ENCODE results near the gene METTL25B. TPM values are rescaled to one million over a fixed set of nuclear protein-coding genes. Genes with fewer than 3 reads are reported as not detected.
A peak's percentile ranks its signal among the peaks of the same experiment; 100 is the strongest.

METTL25B gene
- total and polyA plus RNA-seq, 2 of the 13 experiments (the other 11 are each of a cell fraction or from before 2014, with no cell fraction given), result 11.9 to 24.0 TPM

- TF ChIP-seq TOE1 (CRISPR knock-in tag; IDR thresholded peaks at IDR 0.05) (0 out of 2 replicates have a peak, but pooled peaks have one; percentile 37), HNRNPUL1 (IDR thresholded peaks at IDR 0.05; ENCODE audit: low read depth, low read length) (no peak), PAX8 (CRISPR knock-in tag; IDR thresholded peaks at IDR 0.05; ENCODE audit: borderline replicate concordance) (0 out of 2 replicates have a peak, but pooled peaks have one; percentile 31), MAX (IDR thresholded peaks at IDR 0.05) (0 out of 2 replicates have a peak, but pooled peaks have one; percentile 36), PRDM4 (CRISPR knock-in tag; IDR thresholded peaks at IDR 0.05; ENCODE audit: borderline replicate concordance) (no peak), ZNF670 (CRISPR knock-in tag; IDR thresholded peaks at IDR 0.05; ENCODE audit: borderline replicate concordance) (no peak), SCMH1 (CRISPR knock-in tag; IDR thresholded peaks at IDR 0.05; ENCODE audit: borderline replicate concordance) (no peak), NFRKB (IDR thresholded peaks at IDR 0.05) (peak; percentile 76), FOXP1 (IDR thresholded peaks at IDR 0.05) (no peak), FOXP1 (CRISPR knock-in tag; IDR thresholded peaks at IDR 0.05) (peak; percentile 6; the same call in 1 of the 2 replicates), GATA4 (IDR thresholded peaks at IDR 0.05; ENCODE audit: borderline replicate concordance, low read depth) (no peak), MYC (CRISPR knock-in tag; IDR thresholded peaks at IDR 0.05; ENCODE audit: borderline replicate concordance) (peak; percentile 67), ZSCAN12 (CRISPR knock-in tag; IDR thresholded peaks at IDR 0.05) (no peak), POGK (CRISPR knock-in tag; conservative IDR thresholded peaks at IDR 0.05) (peak; percentile 63), TEF (CRISPR knock-in tag; IDR thresholded peaks at IDR 0.05) (no peak), ZNF569 (CRISPR knock-in tag; IDR thresholded peaks at IDR 0.05; ENCODE audit: borderline replicate concordance) (no peak), EEA1 (CRISPR knock-in tag; IDR thresholded peaks at IDR 0.05; ENCODE audit: borderline replicate concordance) (0 out of 2 replicates have a peak, but pooled peaks have one; percentile 31), NFKBIZ (CRISPR knock-in tag; IDR thresholded peaks at IDR 0.05) (peak; percentile 57; the same call in 1 of the 2 replicates), HCFC1 (IDR thresholded peaks at IDR 0.05; ENCODE audit: low read depth, low read length) (peak; percentile 99), ZNF841 (CRISPR knock-in tag; IDR thresholded peaks at IDR 0.05; ENCODE audit: borderline replicate concordance) (no peak), PITX1 (CRISPR knock-in tag; IDR thresholded peaks at IDR 0.05) (peak; percentile 57; the same call in 1 of the 2 replicates), DRAP1 (CRISPR knock-in tag; IDR thresholded peaks at IDR 0.05) (peak; percentile 47)
Observed at GRCh38 chr1:156767101-156767878, 39.0 kb downstream of the METTL25B start, which contains the start of gene PRCC (continued).

Measured in HepG2 (cell line).